Measurements from ENCODE around the gene ASTN2.

GRCh38 chr9:117096138-117096537 is 318.7 kb downstream of the ASTN2 start:
- TF ChIP-seq CTCF (IDR thresholded peaks at IDR 0.05; ENCODE audit: low read length) (no peak), EZH2 (IDR thresholded peaks at IDR 0.05; ENCODE audit: borderline replicate concordance, low read length) (no peak)

Data from OCI-LY1 (cell line).